ENCODE results near the gene SMARCAL1.

Gene SMARCAL1

GRCh38 chr2:216404010-216404618 is 8.2 kb upstream of the SMARCAL1 start:
- TF ChIP-seq, protein P1, sequence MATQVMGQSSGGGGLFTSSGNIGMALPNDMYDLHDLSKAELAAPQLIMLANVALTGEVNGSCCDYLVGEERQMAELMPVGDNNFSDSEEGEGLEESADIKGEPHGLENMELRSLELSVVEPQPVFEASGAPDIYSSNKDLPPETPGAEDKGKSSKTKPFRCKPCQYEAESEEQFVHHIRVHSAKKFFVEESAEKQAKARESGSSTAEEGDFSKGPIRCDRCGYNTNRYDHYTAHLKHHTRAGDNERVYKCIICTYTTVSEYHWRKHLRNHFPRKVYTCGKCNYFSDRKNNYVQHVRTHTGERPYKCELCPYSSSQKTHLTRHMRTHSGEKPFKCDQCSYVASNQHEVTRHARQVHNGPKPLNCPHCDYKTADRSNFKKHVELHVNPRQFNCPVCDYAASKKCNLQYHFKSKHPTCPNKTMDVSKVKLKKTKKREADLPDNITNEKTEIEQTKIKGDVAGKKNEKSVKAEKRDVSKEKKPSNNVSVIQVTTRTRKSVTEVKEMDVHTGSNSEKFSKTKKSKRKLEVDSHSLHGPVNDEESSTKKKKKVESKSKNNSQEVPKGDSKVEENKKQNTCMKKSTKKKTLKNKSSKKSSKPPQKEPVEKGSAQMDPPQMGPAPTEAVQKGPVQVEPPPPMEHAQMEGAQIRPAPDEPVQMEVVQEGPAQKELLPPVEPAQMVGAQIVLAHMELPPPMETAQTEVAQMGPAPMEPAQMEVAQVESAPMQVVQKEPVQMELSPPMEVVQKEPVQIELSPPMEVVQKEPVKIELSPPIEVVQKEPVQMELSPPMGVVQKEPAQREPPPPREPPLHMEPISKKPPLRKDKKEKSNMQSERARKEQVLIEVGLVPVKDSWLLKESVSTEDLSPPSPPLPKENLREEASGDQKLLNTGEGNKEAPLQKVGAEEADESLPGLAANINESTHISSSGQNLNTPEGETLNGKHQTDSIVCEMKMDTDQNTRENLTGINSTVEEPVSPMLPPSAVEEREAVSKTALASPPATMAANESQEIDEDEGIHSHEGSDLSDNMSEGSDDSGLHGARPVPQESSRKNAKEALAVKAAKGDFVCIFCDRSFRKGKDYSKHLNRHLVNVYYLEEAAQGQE (IDR thresholded peaks at IDR 0.05; ENCODE audit: insufficient read depth in 1 of 2, low read depth in 2 of 2, low read length in 2 of 2) = no peak
- TF ChIP-seq POLR2AphosphoS5 (IDR thresholded peaks at IDR 0.05; ENCODE audit: low read depth, low read length) = no peak
- no peak for TF ChIP-seq FOXP2 (optimal IDR thresholded peaks at IDR 0.05; ENCODE audit: borderline replicate concordance, extremely low read depth, extremely low read length, insufficient read depth)
- no peak for TF ChIP-seq SIN3A (IDR thresholded peaks at IDR 0.05; ENCODE audit: borderline replicate concordance, insufficient read depth, low read length)
- no peak for TF ChIP-seq TAF1 (IDR thresholded peaks at IDR 0.05; ENCODE audit: borderline replicate concordance, insufficient read depth, low read length)

GRCh38 chr2:216405588-216405987 is 6.7 kb upstream of the SMARCAL1 start:
- TF ChIP-seq FOXP2 (optimal IDR thresholded peaks at IDR 0.05; ENCODE audit: borderline replicate concordance, extremely low read depth, extremely low read length, insufficient read depth) (no peak), POLR2AphosphoS5 (IDR thresholded peaks at IDR 0.05; ENCODE audit: low read depth, low read length) (no peak), TAF1 (IDR thresholded peaks at IDR 0.05; ENCODE audit: borderline replicate concordance, insufficient read depth, low read length) (no peak), SIN3A (IDR thresholded peaks at IDR 0.05; ENCODE audit: borderline replicate concordance, insufficient read depth, low read length) (no peak)
- TF ChIP-seq, protein P1 (IDR thresholded peaks at IDR 0.05; ENCODE audit: insufficient read depth in 1 of 2, low read depth in 2 of 2, low read length in 2 of 2) = no peak

- TF ChIP-seq TAF1 (IDR thresholded peaks at IDR 0.05; ENCODE audit: borderline replicate concordance, insufficient read depth, low read length) (no peak), POLR2AphosphoS5 (IDR thresholded peaks at IDR 0.05; ENCODE audit: low read depth, low read length) (no peak), SIN3A (IDR thresholded peaks at IDR 0.05; ENCODE audit: borderline replicate concordance, insufficient read depth, low read length) (no peak), FOXP2 (optimal IDR thresholded peaks at IDR 0.05; ENCODE audit: borderline replicate concordance, extremely low read depth, extremely low read length, insufficient read depth) (no peak)
- TF ChIP-seq, protein P1 (IDR thresholded peaks at IDR 0.05; ENCODE audit: insufficient read depth in 1 of 2, low read depth in 2 of 2, low read length in 2 of 2) = no peak
Measured at GRCh38 chr2:216406826-216407225, 5.5 kb upstream of the SMARCAL1 start.

- no peak for TF ChIP-seq TAF1 (IDR thresholded peaks at IDR 0.05; ENCODE audit: borderline replicate concordance, insufficient read depth, low read length)
- no peak for TF ChIP-seq FOXP2 (optimal IDR thresholded peaks at IDR 0.05; ENCODE audit: borderline replicate concordance, extremely low read depth, extremely low read length, insufficient read depth)
- TF ChIP-seq POLR2AphosphoS5 (IDR thresholded peaks at IDR 0.05; ENCODE audit: low read depth, low read length) = no peak
- no peak for TF ChIP-seq SIN3A (IDR thresholded peaks at IDR 0.05; ENCODE audit: borderline replicate concordance, insufficient read depth, low read length)
- TF ChIP-seq, protein P1 (IDR thresholded peaks at IDR 0.05; ENCODE audit: insufficient read depth in 1 of 2, low read depth in 2 of 2, low read length in 2 of 2) = no peak
Measured at GRCh38 chr2:216408426-216409290, 3.6 kb upstream of the SMARCAL1 start.

All from PFSK-1 (cell line).